ENCODE measurements around the gene LTBP1.
"Not testable (repeated sequence)": the region's sequence is repeated elsewhere in the genome, so short reads cannot be mapped to it uniquely, and the experiment has no call there.

The LTBP1 gene

GRCh38 chr2:33139949-33140348, 193.2 kb downstream of the LTBP1 start:
- DNase-seq (ENCODE audit: low read depth): no peak

GRCh38 chr2:33141476-33141875, 194.7 kb downstream of the LTBP1 start:
- DNase-seq (ENCODE audit: low read depth): no peak

GRCh38 chr2:33142810-33143209, 196.1 kb downstream of the LTBP1 start:
- DNase-seq (ENCODE audit: low read depth): no peak

GRCh38 chr2:33144243-33144642, 197.5 kb downstream of the LTBP1 start:
- DNase-seq (ENCODE audit: low read depth): no peak

- no peak for DNase-seq (ENCODE audit: low read depth)
Observed at GRCh38 chr2:33145459-33145858, 198.7 kb downstream of the LTBP1 start.

- no peak for DNase-seq (ENCODE audit: low read depth)
Observed at GRCh38 chr2:33146102-33146501, 199.3 kb downstream of the LTBP1 start.

- no peak for DNase-seq (ENCODE audit: low read depth)
Observed at GRCh38 chr2:33153008-33153407, 206.3 kb downstream of the LTBP1 start.

GRCh38 chr2:33158482-33159003, 211.8 kb downstream of the LTBP1 start:
- no peak for DNase-seq (ENCODE audit: low read depth)

- DNase-seq (ENCODE audit: low read depth): no peak
Observed at GRCh38 chr2:33160191-33160590, 213.4 kb downstream of the LTBP1 start.

- no peak for DNase-seq (ENCODE audit: low read depth)
Observed at GRCh38 chr2:33166287-33166881, 219.6 kb downstream of the LTBP1 start.

- DNase-seq (ENCODE audit: low read depth): no peak
Observed at GRCh38 chr2:33167622-33168245, 221.0 kb downstream of the LTBP1 start.

- no peak for DNase-seq (ENCODE audit: low read depth)
Observed at GRCh38 chr2:33168425-33168824, 221.7 kb downstream of the LTBP1 start.

- DNase-seq (ENCODE audit: low read depth): no peak
Observed at GRCh38 chr2:33168922-33169321, 222.2 kb downstream of the LTBP1 start.

GRCh38 chr2:33170251-33170650, 223.5 kb downstream of the LTBP1 start:
- not testable (repeated sequence) for DNase-seq (ENCODE audit: low read depth)

GRCh38 chr2:33177627-33178026, 230.9 kb downstream of the LTBP1 start:
- no peak for DNase-seq (ENCODE audit: low read depth)

- no peak for DNase-seq (ENCODE audit: low read depth)
Observed at GRCh38 chr2:33178209-33178608, 231.5 kb downstream of the LTBP1 start.

GRCh38 chr2:33180915-33181314, 234.2 kb downstream of the LTBP1 start:
- no peak for DNase-seq (ENCODE audit: low read depth)

GRCh38 chr2:33181466-33181865, 234.7 kb downstream of the LTBP1 start:
- DNase-seq (ENCODE audit: low read depth): no peak

- DNase-seq (ENCODE audit: low read depth): no peak
Observed at GRCh38 chr2:33184041-33184440, 237.3 kb downstream of the LTBP1 start.

- DNase-seq (ENCODE audit: low read depth): no peak
Observed at GRCh38 chr2:33186937-33187336, 240.2 kb downstream of the LTBP1 start.

- no peak for DNase-seq (ENCODE audit: low read depth)
Observed at GRCh38 chr2:33188799-33189198, 242.0 kb downstream of the LTBP1 start.

GRCh38 chr2:33190393-33190937, 243.7 kb downstream of the LTBP1 start:
- no peak for DNase-seq (ENCODE audit: low read depth)

GRCh38 chr2:33195891-33196290, 249.1 kb downstream of the LTBP1 start:
- no peak for DNase-seq (ENCODE audit: low read depth)

GRCh38 chr2:33196700-33197099, 249.9 kb downstream of the LTBP1 start:
- DNase-seq (ENCODE audit: low read depth): no peak

Measured in T follicular helper cell (primary cell).